ENCODE data around the gene OLFM1. TPM values are rescaled to one million over a fixed set of nuclear protein-coding genes. Genes with fewer than 3 reads are reported as not detected.

OLFM1 gene
- total and polyA plus RNA-seq, 2 donors = 24.5 to 28.3 TPM

DNA sequence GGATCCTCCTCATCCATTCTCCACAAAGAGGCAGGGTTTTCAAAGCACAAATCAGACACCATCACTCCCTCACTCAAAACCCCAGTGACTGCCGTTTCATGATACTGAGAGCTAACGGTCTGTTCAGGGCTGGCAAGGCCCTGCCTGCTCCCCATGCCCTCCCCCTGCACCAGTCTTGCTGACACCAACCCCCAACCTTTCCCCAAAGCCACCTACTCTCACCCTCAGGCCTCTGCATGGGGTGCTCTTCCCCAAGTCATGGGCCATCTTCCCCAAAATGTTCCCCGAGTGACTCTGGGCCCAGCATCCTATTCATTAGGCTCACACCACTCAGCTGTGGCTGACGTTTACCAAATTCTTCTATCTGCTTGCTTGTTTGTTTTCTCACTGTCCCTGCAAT, 21.7 kb upstream of the OLFM1 start:
- Histone ChIP-seq H3K4me1 (ENCODE audit: control insufficient read depth in 2 of 2, insufficient read depth in 2 of 2, low read length in 2 of 2) (no peaks in the 10 kb centered on the region), H3K36me3 (ENCODE audit: control insufficient read depth in 2 of 2, insufficient read depth in 2 of 2, low read length in 1 of 2) (no peaks in the 10 kb centered on the region), H3K27me3 (ENCODE audit: control insufficient read depth in 2 of 2, insufficient read depth in 1 of 2, low read length in 1 of 2) (peaks cover 3 to 20% of the 10 kb centered on the region in 2 donors), H3K27ac (ENCODE audit: low read depth in 1 of 2, low read length in 1 of 2) (no peak overlapping the region), H3K9me3 (ENCODE audit: control insufficient read depth in 2 of 2, insufficient read depth in 1 of 2, low read length in 1 of 2) (peaks cover 0 to 12% of the 10 kb centered on the region in 2 donors), H3K4me3 (ENCODE audit: low read length in 2 of 2) (no peak overlapping the region)
- no peak for DNase-seq (ENCODE audit: low read depth in 6 of 9, low spot score in 9 of 9)
- 88% methylated on average over 4 of the region's 4 CpGs for WGBS

DNA sequence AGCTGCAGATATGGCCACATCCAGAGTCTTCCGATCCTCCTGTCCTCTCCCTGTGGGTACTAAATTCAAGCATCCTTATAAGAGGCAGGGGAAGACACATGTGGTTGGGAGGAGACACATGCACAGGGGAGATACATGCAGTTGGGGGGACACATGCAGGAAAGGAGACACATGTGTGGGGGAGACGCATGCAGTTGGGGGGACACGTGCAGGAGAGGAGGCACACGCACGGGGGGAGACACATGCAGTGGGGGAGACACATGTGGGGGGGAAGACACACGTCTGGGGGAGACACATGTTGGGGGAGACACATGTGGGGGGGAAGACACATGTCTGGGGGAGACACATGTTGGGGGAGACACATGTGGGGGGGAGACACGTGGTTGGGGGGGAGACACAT, 21.2 kb upstream of the OLFM1 start:
- H3K36me3 ChIP-seq (ENCODE audit: control insufficient read depth in 2 of 2, insufficient read depth in 2 of 2, low read length in 1 of 2) = no peaks in the 10 kb centered on the region
- no peak for DNase-seq (ENCODE audit: low read depth in 6 of 9, low spot score in 9 of 9)
- no peak overlapping the region for H3K4me3 ChIP-seq (ENCODE audit: low read length in 2 of 2)
- peaks cover 3 to 21% of the 10 kb centered on the region in 2 donors for H3K27me3 ChIP-seq (ENCODE audit: control insufficient read depth in 2 of 2, insufficient read depth in 1 of 2, low read length in 1 of 2)
- H3K9me3 ChIP-seq (ENCODE audit: control insufficient read depth in 2 of 2, insufficient read depth in 1 of 2, low read length in 1 of 2) = peaks cover 0 to 12% of the 10 kb centered on the region in 2 donors
- WGBS = 90% methylated on average over 7 of the region's 7 CpGs
- no peaks in the 10 kb centered on the region for H3K4me1 ChIP-seq (ENCODE audit: control insufficient read depth in 2 of 2, insufficient read depth in 2 of 2, low read length in 2 of 2)
- no peak overlapping the region for H3K27ac ChIP-seq (ENCODE audit: low read depth in 1 of 2, low read length in 1 of 2)

DNA sequence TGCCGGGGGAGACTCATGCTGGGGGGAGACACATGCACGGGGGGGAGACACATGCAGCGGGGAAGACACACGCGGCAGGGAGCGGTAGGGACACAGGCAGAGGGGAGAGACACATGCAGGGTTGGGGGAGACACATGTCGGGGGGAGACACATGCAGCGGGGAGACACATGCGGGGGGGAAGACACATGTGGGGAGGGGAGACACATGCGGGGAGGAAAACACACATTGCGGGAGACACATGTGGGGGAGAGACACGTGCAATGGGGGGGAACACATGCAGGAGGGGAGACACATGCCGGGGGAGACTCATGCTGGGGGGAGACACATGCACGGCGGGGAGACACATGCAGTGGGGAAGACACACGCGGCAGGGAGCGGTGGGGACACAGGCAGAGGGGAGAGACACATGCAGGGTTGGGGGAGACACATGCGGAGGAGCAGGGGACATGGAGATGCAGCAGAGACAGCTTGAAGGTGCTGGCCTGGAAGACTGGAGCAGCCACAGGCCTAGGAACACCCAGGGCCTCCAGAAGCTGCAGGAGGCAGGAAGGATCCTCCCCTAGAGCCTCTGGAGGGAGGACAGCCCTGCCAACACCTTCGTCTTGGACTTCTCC, 20.3 kb upstream of the OLFM1 start:
- Histone ChIP-seq H3K27ac (ENCODE audit: low read depth in 1 of 2, low read length in 1 of 2) (no peak overlapping the region), H3K4me1 (ENCODE audit: control insufficient read depth in 2 of 2, insufficient read depth in 2 of 2, low read length in 2 of 2) (no peaks in the 10 kb centered on the region), H3K36me3 (ENCODE audit: control insufficient read depth in 2 of 2, insufficient read depth in 2 of 2, low read length in 1 of 2) (no peaks in the 10 kb centered on the region), H3K9me3 (ENCODE audit: control insufficient read depth in 2 of 2, insufficient read depth in 1 of 2, low read length in 1 of 2) (peaks cover 0 to 12% of the 10 kb centered on the region in 2 donors), H3K27me3 (ENCODE audit: control insufficient read depth in 2 of 2, insufficient read depth in 1 of 2, low read length in 1 of 2) (peaks cover 3 to 23% of the 10 kb centered on the region in 2 donors), H3K4me3 (ENCODE audit: low read length in 2 of 2) (no peak overlapping the region)
- WGBS = 93% methylated on average over 20 of the region's 20 CpGs
- no peak for DNase-seq (ENCODE audit: low read depth in 6 of 9, low spot score in 9 of 9)

DNA sequence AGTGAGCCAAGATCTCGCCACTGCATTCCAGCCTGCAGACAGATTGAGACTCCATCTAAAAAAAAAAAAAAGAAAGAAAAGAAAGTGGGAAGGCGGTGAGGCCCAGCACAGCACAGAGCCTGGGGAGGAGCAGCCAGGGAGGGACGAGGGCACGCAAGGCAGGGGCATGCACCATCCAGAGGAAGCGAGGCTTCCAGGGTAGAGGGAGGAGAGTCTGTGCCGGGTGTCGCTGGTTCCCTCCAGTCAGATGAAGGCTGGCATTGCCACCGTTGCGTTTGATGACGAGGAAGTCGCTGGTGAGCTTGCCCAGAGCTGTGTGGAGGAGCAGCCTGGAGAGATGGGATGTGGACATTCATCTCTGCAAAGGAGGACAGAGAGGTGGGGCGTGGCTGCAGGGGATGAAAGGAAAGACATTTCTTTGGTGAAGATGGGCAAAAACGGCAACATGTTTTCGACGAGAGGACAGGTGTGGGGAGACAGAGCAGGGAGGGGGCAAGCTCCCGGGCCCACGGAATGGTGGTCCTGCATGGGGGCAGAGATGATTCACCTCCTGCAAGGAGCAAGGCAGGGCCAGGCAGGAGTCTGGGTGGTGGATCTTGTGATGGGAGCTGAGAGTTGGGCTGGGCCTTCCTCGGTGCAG, 18.6 kb upstream of the OLFM1 start:
- no peak for DNase-seq (ENCODE audit: low read depth in 6 of 9, low spot score in 9 of 9)
- Histone ChIP-seq H3K36me3 (ENCODE audit: control insufficient read depth in 2 of 2, insufficient read depth in 2 of 2, low read length in 1 of 2) (no peaks in the 10 kb centered on the region), H3K4me3 (ENCODE audit: low read length in 2 of 2) (no peak overlapping the region), H3K27ac (ENCODE audit: low read depth in 1 of 2, low read length in 1 of 2) (no peak overlapping the region), H3K27me3 (ENCODE audit: control insufficient read depth in 2 of 2, insufficient read depth in 1 of 2, low read length in 1 of 2) (peaks cover 3 to 30% of the 10 kb centered on the region in 2 donors), H3K9me3 (ENCODE audit: control insufficient read depth in 2 of 2, insufficient read depth in 1 of 2, low read length in 1 of 2) (peaks cover 0 to 5% of the 10 kb centered on the region in 2 donors), H3K4me1 (ENCODE audit: control insufficient read depth in 2 of 2, insufficient read depth in 2 of 2, low read length in 2 of 2) (no peaks in the 10 kb centered on the region)
- 83% methylated on average over 18 of the region's 18 CpGs for WGBS

DNA sequence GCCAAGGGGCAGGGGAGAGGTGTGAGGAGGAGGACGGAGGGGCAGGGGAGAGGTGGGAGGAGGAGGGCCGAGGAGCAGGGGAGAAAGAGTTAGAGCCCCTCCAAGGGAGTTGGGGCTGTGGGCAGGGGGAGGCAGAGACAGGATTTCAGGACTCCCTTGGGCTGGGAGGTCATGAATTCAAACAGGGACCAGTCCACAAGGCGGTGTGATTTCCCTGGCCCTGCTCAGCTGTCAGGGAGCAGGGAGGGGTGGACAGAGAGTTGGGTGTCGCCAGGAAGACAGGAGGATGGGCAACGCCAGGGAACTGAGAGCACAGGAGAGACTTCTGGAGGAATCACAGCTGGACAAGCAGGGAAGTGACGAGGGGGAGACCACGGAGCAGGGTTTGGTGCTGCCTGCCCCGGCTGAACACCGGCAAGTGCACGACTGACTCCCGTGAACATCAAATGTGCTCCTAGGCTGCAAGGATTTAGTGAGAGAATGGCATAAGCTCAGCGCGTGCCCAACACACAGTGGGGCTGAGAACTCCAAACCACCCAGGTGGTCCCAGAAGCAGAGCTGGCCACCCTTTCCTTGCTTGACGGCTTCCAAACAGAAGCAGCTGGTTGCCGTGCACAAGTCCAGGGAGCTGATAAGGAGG, 17.8 kb upstream of the OLFM1 start:
- no peaks in the 10 kb centered on the region for H3K36me3 ChIP-seq (ENCODE audit: control insufficient read depth in 2 of 2, insufficient read depth in 2 of 2, low read length in 1 of 2)
- H3K9me3 ChIP-seq (ENCODE audit: control insufficient read depth in 2 of 2, insufficient read depth in 1 of 2, low read length in 1 of 2) = peaks cover 0 to 4% of the 10 kb centered on the region in 2 donors
- DNase-seq (ENCODE audit: low read depth in 6 of 9, low spot score in 9 of 9) = no peak
- H3K4me3 ChIP-seq (ENCODE audit: low read length in 2 of 2) = no peak overlapping the region
- H3K27me3 ChIP-seq (ENCODE audit: control insufficient read depth in 2 of 2, insufficient read depth in 1 of 2, low read length in 1 of 2) = peaks cover 3 to 38% of the 10 kb centered on the region in 2 donors
- no peaks in the 10 kb centered on the region for H3K4me1 ChIP-seq (ENCODE audit: control insufficient read depth in 2 of 2, insufficient read depth in 2 of 2, low read length in 2 of 2)
- H3K27ac ChIP-seq (ENCODE audit: low read depth in 1 of 2, low read length in 1 of 2) = no peak overlapping the region
- WGBS = 51% methylated on average over 15 of the region's 15 CpGs

DNA sequence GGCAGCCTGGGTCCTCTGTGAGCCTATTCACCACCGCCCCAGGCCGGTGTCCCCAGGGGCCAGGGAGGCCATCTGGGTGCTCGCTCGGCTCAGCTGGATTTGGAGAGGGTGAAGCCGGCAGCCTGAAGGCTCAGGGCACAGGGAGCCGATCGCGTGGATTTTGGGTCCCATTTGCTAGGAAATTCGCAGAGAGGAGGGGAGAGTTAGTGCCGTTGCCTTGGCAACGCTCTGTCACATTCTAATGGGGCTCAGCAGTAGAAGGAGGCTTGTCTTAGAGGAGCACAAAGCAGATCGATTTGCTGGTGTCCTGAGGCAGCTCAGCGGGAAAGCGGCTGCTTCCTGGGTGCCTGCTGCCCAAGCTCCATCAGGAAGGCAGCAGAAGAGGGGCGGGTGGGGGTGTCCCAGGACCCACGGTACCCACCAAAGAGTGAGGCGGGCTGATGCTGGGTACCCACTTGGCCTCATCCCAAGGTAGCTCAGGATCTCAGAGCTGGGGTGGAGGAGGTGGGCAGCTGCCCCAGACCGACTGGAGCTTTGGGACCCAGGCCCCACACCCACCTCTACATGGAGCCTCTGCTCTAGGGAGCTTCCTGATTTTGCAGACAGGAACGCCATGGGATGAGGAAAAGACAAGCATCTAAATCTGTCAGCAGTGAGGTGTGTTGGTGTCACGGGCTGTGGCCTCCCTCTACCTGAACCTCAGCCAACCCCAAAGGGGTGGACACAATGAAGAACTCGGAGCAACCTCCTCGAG, 17.1 kb upstream of the OLFM1 start:
- Histone ChIP-seq H3K27ac (ENCODE audit: low read depth in 1 of 2, low read length in 1 of 2) (no peak overlapping the region), H3K36me3 (ENCODE audit: control insufficient read depth in 2 of 2, insufficient read depth in 2 of 2, low read length in 1 of 2) (no peaks in the 10 kb centered on the region), H3K4me1 (ENCODE audit: control insufficient read depth in 2 of 2, insufficient read depth in 2 of 2, low read length in 2 of 2) (no peaks in the 10 kb centered on the region), H3K4me3 (ENCODE audit: low read length in 2 of 2) (no peak overlapping the region), H3K9me3 (ENCODE audit: control insufficient read depth in 2 of 2, insufficient read depth in 1 of 2, low read length in 1 of 2) (peaks cover 0 to under 1% of the 10 kb centered on the region in 2 donors), H3K27me3 (ENCODE audit: control insufficient read depth in 2 of 2, insufficient read depth in 1 of 2, low read length in 1 of 2) (peaks cover 10 to 45% of the 10 kb centered on the region in 2 donors)
- no peak for DNase-seq (ENCODE audit: low read depth in 6 of 9, low spot score in 9 of 9)
- 49% methylated on average over 22 of the region's 22 CpGs for WGBS

DNA sequence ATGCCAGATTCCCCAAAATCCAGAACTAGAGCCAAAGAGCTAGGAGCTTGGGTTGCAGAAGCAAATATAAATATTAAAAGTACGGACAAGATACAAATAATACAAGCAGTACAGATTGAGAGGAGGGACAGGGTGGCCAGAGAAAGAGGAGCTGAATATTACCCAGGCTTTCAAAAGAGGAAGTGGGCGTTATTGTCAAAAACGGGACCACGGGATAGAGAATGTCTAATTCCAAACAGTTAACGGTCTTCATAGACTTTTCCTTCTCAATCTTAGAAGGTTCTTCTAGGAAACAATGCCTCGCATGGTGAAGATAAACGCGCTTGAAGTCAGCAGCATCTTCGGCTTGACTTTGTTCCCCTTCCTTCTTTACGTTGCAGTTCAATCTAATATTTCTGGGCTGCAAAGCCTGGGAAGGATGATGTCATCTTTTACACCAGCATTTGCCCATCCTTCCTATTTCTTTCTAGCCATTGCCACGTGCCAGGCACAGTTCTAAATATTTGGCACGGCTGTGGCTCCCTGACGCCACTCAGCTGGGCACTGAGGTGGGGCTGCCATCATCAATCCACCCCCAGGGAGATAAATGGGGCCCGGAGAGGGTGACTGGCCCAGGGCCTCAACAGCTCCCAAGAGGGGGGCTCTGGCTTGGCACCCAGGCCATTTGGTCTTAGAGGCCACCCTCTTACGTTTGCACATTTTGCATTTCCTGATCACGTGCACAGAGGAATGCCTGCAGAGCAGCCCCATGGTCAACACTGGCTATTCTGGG, 16.3 kb upstream of the OLFM1 start:
- H3K9me3 ChIP-seq (ENCODE audit: control insufficient read depth in 2 of 2, insufficient read depth in 1 of 2, low read length in 1 of 2) = no peaks in the 10 kb centered on the region
- WGBS = 72% methylated on average over 16 of the region's 16 CpGs
- H3K27ac ChIP-seq (ENCODE audit: low read depth in 1 of 2, low read length in 1 of 2) = no peak overlapping the region
- H3K36me3 ChIP-seq (ENCODE audit: control insufficient read depth in 2 of 2, insufficient read depth in 2 of 2, low read length in 1 of 2) = no peaks in the 10 kb centered on the region
- H3K4me1 ChIP-seq (ENCODE audit: control insufficient read depth in 2 of 2, insufficient read depth in 2 of 2, low read length in 2 of 2) = no peaks in the 10 kb centered on the region
- DNase-seq (ENCODE audit: low read depth in 6 of 9, low spot score in 9 of 9) = no peak
- peaks cover 18 to 51% of the 10 kb centered on the region in 2 donors for H3K27me3 ChIP-seq (ENCODE audit: control insufficient read depth in 2 of 2, insufficient read depth in 1 of 2, low read length in 1 of 2)
- H3K4me3 ChIP-seq (ENCODE audit: low read length in 2 of 2) = no peak overlapping the region

DNA sequence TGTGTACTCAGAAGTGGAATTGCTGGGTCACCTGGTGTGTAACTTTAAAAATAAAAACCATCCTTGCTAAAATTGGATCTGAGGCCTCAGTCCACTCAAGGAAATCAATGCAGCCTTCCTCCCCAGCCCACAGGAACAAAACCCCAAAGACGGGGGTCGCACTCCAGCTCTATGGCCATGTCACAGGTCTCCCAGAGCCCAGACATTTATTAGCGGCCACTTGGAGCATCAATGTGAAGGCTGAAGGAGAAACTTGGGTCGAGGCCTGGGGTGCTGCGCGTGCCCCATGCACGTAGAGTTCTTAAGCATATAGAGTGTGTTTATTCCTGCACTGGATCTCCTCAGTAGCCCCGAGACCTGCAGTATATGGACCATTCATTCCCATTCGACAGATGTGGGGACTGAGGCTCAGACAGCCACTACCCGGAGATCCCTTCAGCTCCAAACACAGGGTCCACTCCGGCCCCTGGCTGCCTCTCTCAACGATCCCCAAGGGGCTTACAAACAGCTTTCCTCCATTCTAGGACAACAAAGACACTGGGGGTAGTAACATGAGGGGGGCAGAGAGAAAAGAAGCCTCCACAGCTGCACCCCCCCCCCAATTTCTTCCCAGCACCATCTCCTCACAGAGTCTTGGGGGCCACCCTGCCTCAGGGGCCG, 14.3 kb upstream of the OLFM1 start:
- Histone ChIP-seq H3K4me1 (ENCODE audit: control insufficient read depth in 2 of 2, insufficient read depth in 2 of 2, low read length in 2 of 2) (no peaks in the 10 kb centered on the region), H3K27me3 (ENCODE audit: control insufficient read depth in 2 of 2, insufficient read depth in 1 of 2, low read length in 1 of 2) (peaks cover 21 to 68% of the 10 kb centered on the region in 2 donors), H3K27ac (ENCODE audit: low read depth in 1 of 2, low read length in 1 of 2) (no peak overlapping the region), H3K9me3 (ENCODE audit: control insufficient read depth in 2 of 2, insufficient read depth in 1 of 2, low read length in 1 of 2) (no peaks in the 10 kb centered on the region), H3K36me3 (ENCODE audit: control insufficient read depth in 2 of 2, insufficient read depth in 2 of 2, low read length in 1 of 2) (no peaks in the 10 kb centered on the region), H3K4me3 (ENCODE audit: low read length in 2 of 2) (no peak overlapping the region)
- DNase-seq (ENCODE audit: low read depth in 6 of 9, low spot score in 9 of 9) = no peak
- 86% methylated on average over 13 of the region's 13 CpGs for whole genome bisulfite sequencing

Measured in thymus (tissue), 11 donors.